Colonic mucosa (tissue), 4 donors: ENCODE results near the gene NISCH. TPM values are rescaled to one million over a fixed set of nuclear protein-coding genes. Genes with fewer than 3 reads are reported as not detected.

Experiments used
- DNase-seq: peaks from one replicate; pipeline ENCODE4 v3.0.0-alpha.2; 2020
- H3K27ac ChIP-seq: fragments of 200-600 bp; one replicate; pipeline ENCODE4 v1.8.0; 2021
- H3K27me3 ChIP-seq: fragments of 200-600 bp; one replicate; pipeline ENCODE4 v1.8.0; 2021
- H3K36me3 ChIP-seq: fragments of 200-600 bp; one replicate; pipeline ENCODE4 v1.8.0; 2021
- H3K4me1 ChIP-seq: fragments of 200-600 bp; one replicate; pipeline ENCODE4 v1.8.0; 2021; ENCODE audit warnings: mild to moderate bottlenecking
- H3K4me3 ChIP-seq: fragments of 200-600 bp; one replicate; pipeline ENCODE4 v1.8.0; 2021
- H3K9ac ChIP-seq, 2 donors: one replicate each; pipeline ENCODE4 v1.7.0; 2013; ENCODE audit warnings: control low read depth in 2 of 2, low read depth in 2 of 2, low read length in 2 of 2
- H3K9me3 ChIP-seq: fragments of 200-600 bp; one replicate; pipeline ENCODE4 v1.8.0; 2021
- intact Hi-C: fragments of 100-400 bp; cut with DNase I; formaldehyde crosslinking; loops from one replicate; pipeline ENCODE4 v1.14.1; 2022
- total RNA-seq, 2 donors: library from RNA; stranded (reverse); fragmentation: NEBNext Ultra II Directional in 1 of 2; extraction: Animal tissue kit (Norgen Biotek cat#: 25700) in 1 of 2; gene quantifications; one replicate each; pipeline ENCODE4 v1.2.1, GENCODE V29; 2021
- TF ChIP-seq, protein P1 (sequence below): fragments of 200-600 bp; IDR thresholded peaks from one replicate; pipeline ENCODE4 v1.8.0; 2022; ENCODE audit warnings: antibody characterized with exemption, mild to moderate bottlenecking
- donor health status: healthy.
- donor health status: DM: no; HTN: no; CAD: no.
- donor health status: DM: no; HTN: no; CAD: no.

The NISCH gene
- total RNA-seq, 2 donors from 2014 or later: 43.2 to 60.5 TPM

DNA sequence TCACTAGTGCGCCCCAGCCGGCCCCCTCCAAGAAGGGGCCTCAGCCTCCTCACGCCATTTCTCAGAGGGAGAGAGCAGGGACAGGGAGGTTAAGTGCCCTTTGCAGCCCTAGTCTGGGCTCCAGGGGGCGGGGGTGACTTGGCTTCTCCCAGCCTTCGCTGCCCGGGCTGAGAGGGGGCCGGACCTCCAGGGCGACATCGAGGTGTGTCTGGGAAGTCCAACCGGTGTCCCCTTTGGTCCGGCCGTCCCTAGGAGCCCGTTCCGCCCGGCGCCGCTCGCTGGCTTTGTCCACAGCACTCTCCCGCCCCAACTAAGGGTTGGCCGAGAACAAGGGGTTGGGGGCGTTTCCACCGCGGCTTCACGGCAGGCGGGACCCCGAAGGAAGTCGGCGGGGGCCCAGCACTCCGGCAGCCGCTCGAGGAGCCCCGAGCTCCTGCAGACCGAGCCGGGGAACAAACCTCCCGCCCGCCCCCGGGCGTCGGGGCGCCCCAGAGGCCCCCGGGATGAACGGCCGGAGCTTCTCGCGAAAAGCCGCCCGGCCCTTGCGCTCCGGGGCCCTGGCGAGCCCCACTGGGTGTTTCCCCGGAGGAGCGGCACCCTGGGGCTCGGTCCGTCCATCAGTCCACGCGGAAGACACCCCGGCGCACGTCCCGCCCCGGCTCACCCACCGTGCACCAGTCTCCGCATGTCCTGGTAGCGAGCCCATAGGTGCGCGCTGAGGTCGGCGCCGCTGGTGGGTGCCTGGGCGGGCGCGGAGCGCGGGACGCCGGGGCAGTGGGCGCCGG, 77.6 kb downstream of the NISCH start:
- DNase-seq: peak; percentile 28
- peak overlapping the region; percentile 52 to 58 for H3K9ac ChIP-seq
- intact Hi-C loops: no loop called here

DNA sequence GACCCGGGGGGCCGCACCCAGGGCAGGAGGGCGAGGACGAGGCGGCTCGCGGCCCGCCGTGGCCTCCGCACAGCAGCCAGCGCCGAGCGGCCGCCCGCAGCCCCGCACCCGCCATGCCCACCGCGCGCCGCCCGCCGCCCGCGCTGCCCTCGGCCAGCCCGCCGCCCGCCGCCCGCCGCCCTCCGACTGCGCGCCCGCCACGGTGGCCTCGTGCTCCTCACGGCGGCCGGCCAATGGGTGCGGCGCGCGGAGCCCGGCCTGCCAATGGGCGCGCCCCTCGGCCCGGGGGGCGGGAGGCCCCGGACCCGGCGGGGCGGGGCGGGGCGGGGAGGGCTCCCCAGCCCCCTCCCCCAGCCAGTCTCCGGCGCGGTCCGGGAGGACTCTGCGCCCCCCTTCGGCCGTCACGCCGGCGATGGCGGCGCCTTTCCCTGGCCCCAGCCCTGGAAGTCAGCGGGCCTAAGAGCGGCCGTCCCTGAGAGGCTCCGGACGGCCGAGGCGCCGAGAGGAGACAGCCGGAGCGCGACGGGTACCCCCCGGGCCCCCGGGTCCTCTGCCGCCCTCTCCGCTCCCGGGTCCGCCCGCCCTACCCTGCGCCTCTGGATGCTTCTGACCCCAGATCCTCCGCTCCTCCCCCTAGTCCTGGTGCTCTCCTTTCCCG, 78.3 kb downstream of the NISCH start, which contains the start of gene NT5DC2:
TSS of gene NT5DC2 (minus strand) at position 235 of the 658 bp plus-strand sequence. CDS start at position 115, 120 bp downstream.
- Histone ChIP-seq H3K4me3 (peak within 1 kb of the TSS; percentile 56), H3K36me3 (no peaks in the 10 kb centered on the region), H3K27ac (peak within 1 kb of the TSS; percentile 17), H3K27me3 (no peaks in the 10 kb centered on the region), H3K4me1 (peaks cover 17% of the 10 kb centered on the region), H3K9ac (peak within 1 kb of the TSS; percentile 52 to 67), H3K9me3 (no peaks in the 10 kb centered on the region)
- intact Hi-C loops: no loop called here
- peak; percentile 66 for DNase-seq
- TF ChIP-seq, protein P1, sequence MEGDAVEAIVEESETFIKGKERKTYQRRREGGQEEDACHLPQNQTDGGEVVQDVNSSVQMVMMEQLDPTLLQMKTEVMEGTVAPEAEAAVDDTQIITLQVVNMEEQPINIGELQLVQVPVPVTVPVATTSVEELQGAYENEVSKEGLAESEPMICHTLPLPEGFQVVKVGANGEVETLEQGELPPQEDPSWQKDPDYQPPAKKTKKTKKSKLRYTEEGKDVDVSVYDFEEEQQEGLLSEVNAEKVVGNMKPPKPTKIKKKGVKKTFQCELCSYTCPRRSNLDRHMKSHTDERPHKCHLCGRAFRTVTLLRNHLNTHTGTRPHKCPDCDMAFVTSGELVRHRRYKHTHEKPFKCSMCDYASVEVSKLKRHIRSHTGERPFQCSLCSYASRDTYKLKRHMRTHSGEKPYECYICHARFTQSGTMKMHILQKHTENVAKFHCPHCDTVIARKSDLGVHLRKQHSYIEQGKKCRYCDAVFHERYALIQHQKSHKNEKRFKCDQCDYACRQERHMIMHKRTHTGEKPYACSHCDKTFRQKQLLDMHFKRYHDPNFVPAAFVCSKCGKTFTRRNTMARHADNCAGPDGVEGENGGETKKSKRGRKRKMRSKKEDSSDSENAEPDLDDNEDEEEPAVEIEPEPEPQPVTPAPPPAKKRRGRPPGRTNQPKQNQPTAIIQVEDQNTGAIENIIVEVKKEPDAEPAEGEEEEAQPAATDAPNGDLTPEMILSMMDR: no peak

More for the DNA sequence above, 77.6 kb downstream of the NISCH start:
- no peaks in the 10 kb centered on the region for H3K36me3 ChIP-seq
- peaks cover 17% of the 10 kb centered on the region for H3K4me1 ChIP-seq
- TF ChIP-seq, protein P1: no peak
- no peaks in the 10 kb centered on the region for H3K9me3 ChIP-seq
- peak overlapping the region; percentile 56 for H3K4me3 ChIP-seq
- H3K27ac ChIP-seq: no peak overlapping the region
- no peaks in the 10 kb centered on the region for H3K27me3 ChIP-seq

DNA sequence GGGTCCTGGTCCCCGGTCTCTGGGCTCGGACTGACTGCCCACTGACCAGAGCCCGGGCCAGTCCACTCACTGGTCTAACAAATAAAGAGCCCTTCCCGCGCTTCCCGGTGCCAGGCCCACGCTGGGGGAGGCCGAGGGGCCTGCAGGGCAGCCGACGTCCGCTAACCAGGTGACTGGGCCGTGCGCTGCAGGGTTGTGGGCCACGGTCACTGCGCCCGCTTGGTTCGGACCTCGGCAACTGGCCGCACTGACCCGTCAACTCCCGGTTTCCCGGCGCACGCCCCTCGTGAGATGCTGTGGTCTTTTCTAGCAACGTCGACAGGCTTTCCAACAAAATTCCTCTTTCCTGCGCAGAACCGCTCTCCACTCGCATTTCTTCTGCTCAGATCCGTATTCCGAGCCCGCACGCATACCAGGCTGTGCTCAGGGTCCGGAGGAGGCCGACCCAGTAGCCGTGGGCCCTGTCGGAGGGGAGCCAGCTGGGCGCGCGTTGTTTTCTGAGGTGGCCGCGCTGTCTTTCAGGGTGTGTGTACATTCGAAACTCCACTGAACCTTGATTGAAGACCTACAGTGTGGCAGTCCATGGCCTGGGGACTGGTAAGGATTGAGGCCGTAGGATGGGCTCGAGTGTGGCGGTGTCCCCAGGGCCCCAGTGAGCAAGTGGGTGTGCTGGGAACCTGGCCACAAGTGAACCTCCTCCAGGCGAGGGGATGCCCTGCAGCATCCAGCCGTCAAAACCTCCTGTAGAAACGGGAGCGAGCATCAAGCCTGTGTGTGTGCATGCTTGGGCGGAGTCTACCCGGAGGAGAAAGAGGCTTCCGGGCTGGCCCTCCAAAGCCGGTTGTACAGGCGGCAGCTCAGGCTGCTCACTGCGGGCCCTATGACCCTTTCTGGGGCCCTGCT, 79.1 kb downstream of the NISCH start:
- peak overlapping the region in 1 of 2 donors; percentile 67 for H3K9ac ChIP-seq
- peak overlapping the region; percentile 17 for H3K27ac ChIP-seq
- peak overlapping the region; percentile 53 for H3K4me3 ChIP-seq
- H3K4me1 ChIP-seq: peaks cover 17% of the 10 kb centered on the region
- intact Hi-C loops: no loop called here
- no peaks in the 10 kb centered on the region for H3K9me3 ChIP-seq
- no peaks in the 10 kb centered on the region for H3K36me3 ChIP-seq
- TF ChIP-seq, protein P1: no peak
- H3K27me3 ChIP-seq: no peaks in the 10 kb centered on the region
- peak; percentile 28 for DNase-seq

DNA sequence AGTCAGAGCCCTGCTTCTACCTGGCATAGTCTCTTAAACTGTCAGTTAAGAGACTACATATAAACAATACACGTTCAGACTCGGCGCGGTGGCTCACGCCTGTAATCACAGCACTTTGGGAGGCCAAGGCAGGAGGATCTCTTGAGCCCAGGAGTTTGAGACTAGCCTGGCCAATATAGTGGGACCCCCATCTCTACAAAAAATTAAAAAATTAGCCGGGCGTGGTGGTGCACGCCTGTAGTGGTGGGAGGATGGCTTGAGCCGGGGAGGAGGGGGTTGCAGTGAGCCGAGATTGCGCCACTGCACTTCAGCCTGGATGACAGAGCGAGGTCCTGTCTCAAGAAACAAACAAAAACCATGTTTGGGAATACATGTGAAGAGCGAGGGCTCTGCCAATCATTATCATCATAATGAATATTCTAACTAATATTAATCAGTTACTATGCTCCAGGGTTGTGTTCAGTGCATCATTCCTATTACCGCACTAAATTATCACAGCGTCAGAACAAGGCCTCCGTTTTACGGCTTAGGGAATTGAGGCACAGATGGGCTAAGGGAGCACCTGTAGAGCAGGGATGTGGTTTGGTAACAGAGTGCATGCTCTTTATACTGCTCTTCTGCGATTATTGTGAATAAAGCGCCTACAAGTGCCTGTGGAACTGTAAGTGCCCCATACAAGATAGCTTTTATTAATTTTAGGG, 80.2 kb downstream of the NISCH start:
- Histone ChIP-seq H3K36me3 (no peaks in the 10 kb centered on the region), H3K27ac (no peak overlapping the region), H3K27me3 (no peaks in the 10 kb centered on the region), H3K9ac (peak overlapping the region in 1 of 2 donors; percentile 38), H3K9me3 (no peaks in the 10 kb centered on the region), H3K4me3 (peak overlapping the region; percentile 75), H3K4me1 (peaks cover 17% of the 10 kb centered on the region)
- peak; percentile 26 for DNase-seq
- intact Hi-C loops: no loop called here
- TF ChIP-seq, protein P1: no peak

DNA sequence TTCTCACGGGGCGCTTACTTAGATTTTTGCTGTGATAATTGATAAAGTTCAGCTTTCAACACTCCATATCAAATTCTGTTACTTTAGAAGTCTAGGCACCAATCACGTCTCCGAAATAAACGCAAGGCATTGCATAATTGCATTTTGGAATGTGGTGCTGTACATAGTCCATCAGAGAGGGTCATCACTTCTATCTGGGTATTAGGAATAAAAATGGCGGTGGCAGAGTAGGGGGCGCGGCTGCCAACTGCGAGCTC, 80.6 kb downstream of the NISCH start:
- H3K27ac ChIP-seq: no peak overlapping the region

More for the DNA sequence above, 80.6 kb downstream of the NISCH start:
- H3K27me3 ChIP-seq: no peaks in the 10 kb centered on the region
- no peaks in the 10 kb centered on the region for H3K36me3 ChIP-seq
- H3K9ac ChIP-seq: peak overlapping the region in 1 of 2 donors; percentile 38
- DNase-seq: no peak
- peaks cover 17% of the 10 kb centered on the region for H3K4me1 ChIP-seq
- peak overlapping the region; percentile 75 for H3K4me3 ChIP-seq
- TF ChIP-seq, protein P1: no peak
- intact Hi-C loops: no loop called here
- H3K9me3 ChIP-seq: no peaks in the 10 kb centered on the region
